ENCODE results near the gene RELL2.

- TF ChIP-seq ZNF660 (tag by site-specific recombination; IDR thresholded peaks at IDR 0.05) (no peak), ZNF776 (tag by site-specific recombination; IDR thresholded peaks at IDR 0.05; ENCODE audit: borderline replicate concordance) (no peak), ZNF335 (tag by site-specific recombination; conservative IDR thresholded peaks at IDR 0.05) (peak; percentile 95), CTCF (tag by site-specific recombination; IDR thresholded peaks at IDR 0.05) (no peak), ZFP37 (tag by site-specific recombination; IDR thresholded peaks at IDR 0.05) (peak; percentile 78; the same call in 1 of the 2 replicates), ZFP3 (tag by site-specific recombination; IDR thresholded peaks at IDR 0.05; ENCODE audit: low read depth) (no peak), ZNF433 (tag by site-specific recombination; IDR thresholded peaks at IDR 0.05; ENCODE audit: low read depth) (no peak)
- TF ChIP-seq, protein P1, sequence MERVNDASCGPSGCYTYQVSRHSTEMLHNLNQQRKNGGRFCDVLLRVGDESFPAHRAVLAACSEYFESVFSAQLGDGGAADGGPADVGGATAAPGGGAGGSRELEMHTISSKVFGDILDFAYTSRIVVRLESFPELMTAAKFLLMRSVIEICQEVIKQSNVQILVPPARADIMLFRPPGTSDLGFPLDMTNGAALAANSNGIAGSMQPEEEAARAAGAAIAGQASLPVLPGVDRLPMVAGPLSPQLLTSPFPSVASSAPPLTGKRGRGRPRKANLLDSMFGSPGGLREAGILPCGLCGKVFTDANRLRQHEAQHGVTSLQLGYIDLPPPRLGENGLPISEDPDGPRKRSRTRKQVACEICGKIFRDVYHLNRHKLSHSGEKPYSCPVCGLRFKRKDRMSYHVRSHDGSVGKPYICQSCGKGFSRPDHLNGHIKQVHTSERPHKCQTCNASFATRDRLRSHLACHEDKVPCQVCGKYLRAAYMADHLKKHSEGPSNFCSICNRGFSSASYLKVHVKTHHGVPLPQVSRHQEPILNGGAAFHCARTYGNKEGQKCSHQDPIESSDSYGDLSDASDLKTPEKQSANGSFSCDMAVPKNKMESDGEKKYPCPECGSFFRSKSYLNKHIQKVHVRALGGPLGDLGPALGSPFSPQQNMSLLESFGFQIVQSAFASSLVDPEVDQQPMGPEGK (tag by site-specific recombination; IDR thresholded peaks at IDR 0.05), result peak; percentile 80
These were observed 18.6 kb upstream of the RELL2 start for GRCh38 chr5:141618030-141618803.

Data from HEK293 (cell line).